ENCODE data around the gene CRAT. TPM values are rescaled to one million over a fixed set of nuclear protein-coding genes. Genes with fewer than 3 reads are reported as not detected.
A peak's percentile ranks its signal among the peaks of the same experiment; 100 is the strongest.

Gene CRAT
- total and polyA plus RNA-seq, 12 donors = 19.5 to 84.7 (median 72.1) TPM

DNA sequence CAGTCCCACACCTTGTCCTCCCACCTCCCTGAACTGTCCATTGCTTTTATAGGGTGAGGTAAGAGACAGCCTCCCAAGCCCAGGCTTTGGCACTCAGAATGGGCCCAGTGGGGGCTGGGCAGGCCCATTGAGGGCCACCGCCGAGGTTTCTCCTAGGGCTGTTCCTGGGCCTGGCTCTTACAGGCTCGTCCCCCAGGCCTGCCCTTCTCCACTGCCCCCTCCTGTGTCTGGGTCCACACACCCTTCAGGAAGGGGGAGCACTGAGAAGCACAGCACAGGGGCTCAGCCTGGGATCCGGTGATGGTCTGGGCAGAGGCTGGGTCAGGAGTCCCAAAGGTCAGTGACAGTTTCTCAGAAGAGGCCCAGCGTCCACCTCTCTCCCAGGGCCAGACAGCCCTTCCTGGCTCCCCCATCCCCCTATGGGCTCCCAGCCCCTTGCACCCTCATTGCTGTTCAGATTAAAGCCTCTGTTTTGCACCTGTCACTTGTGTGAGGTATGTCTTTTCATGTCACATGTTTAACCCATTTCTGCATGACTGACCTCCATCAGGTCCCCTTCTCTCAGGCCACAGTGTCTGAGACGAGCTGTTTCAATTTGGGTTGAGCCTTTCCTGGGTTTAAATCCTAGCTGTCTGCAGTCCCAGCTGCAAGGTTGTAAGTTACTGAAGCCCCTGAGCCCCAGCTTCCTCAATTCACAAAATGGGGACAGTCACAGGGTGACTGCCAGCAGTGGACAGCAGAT is 38.0 kb upstream of the CRAT start:
- WGBS, 2 donors = 65 to 68% methylated on average over 6 of the region's 6 CpGs
- intact Hi-C loops (cut with DNase I) = loop anchor here in 3 of 10 donors (2.0 to 10.0 kb wide), 3 partner anchors 16 to 346 kb away; no protein-coding TSS in a partner anchor
- H3K27me3 ChIP-seq = no peaks in the 10 kb centered on the region
- no peaks in the 10 kb centered on the region for H3K9me3 ChIP-seq
- ATAC-seq (no peak), DNase-seq (no peak)
- peak overlapping the region in 8 of 10 donors; percentile 100 for H3K27ac ChIP-seq
- H3K4me1 ChIP-seq = peaks cover 34 to 49% (median 47%) of the 10 kb centered on the region in 9 donors
- TF ChIP-seq, protein P1, sequence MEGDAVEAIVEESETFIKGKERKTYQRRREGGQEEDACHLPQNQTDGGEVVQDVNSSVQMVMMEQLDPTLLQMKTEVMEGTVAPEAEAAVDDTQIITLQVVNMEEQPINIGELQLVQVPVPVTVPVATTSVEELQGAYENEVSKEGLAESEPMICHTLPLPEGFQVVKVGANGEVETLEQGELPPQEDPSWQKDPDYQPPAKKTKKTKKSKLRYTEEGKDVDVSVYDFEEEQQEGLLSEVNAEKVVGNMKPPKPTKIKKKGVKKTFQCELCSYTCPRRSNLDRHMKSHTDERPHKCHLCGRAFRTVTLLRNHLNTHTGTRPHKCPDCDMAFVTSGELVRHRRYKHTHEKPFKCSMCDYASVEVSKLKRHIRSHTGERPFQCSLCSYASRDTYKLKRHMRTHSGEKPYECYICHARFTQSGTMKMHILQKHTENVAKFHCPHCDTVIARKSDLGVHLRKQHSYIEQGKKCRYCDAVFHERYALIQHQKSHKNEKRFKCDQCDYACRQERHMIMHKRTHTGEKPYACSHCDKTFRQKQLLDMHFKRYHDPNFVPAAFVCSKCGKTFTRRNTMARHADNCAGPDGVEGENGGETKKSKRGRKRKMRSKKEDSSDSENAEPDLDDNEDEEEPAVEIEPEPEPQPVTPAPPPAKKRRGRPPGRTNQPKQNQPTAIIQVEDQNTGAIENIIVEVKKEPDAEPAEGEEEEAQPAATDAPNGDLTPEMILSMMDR (IDR thresholded peaks at IDR 0.05) = no peak
- H3K36me3 ChIP-seq = peaks cover 0 to 72% (median 6%) of the 10 kb centered on the region in 9 donors
- H3K4me3 ChIP-seq = no peak overlapping the region

DNA sequence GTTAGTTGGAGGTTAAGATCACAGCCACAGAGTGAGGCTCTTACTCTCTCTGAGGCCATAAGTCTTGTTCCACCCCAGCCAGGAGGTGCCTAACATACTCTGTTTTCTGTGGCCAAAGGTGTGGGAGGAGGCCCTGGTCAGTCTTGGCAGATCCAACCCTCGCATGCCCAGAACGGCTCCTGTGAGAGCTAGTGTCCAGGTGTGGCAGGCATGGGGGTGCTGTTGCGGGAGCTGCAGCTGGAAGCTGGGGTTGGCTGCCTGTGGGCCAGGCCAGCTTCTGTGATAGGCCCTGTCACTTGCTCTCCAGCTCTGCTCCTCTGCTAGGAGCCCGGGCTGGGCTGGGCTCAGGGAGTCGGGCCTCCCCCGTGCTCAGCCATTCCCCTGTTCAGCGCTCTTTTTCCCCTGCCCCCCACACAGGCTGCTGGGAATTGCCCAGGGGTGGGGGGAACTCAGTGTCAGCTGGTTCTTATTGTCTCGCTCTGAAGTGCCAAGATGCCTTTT is 35.9 kb upstream of the CRAT start:
- intact Hi-C loops (cut with DNase I) = loop anchor here in 3 of 10 donors (10.0 kb wide), 2 partner anchors 268 to 348 kb away; no protein-coding TSS in a partner anchor

DNA sequence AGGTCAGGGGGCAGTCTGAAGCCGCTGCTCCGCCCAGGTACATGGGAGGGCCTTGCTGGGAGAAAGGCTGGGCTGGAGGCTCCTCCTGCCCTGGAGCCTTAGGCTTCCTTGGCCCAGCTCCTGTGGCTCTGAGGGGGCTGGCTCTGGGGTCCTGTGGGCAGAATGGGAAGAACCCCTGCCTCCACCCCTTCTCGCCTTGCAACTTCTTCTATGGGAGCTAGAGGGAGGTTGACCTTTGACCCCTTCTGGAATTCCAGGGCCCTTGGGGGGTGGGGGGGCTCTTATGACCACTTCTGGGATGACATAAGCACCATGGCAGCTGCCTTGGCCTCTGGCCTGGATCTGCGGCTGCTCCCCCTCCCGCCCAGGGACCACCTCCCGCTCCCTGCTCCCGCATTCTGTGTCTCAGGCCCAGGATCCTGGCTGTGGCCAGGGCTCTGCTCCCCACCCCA is 35.3 kb upstream of the CRAT start:
- Histone ChIP-seq H3K27ac (peak overlapping the region; percentile 65 to 100 (median 100)), H3K36me3 (peaks cover 0 to 64% (median 6%) of the 10 kb centered on the region in 9 donors), H3K9me3 (no peaks in the 10 kb centered on the region), H3K27me3 (no peaks in the 10 kb centered on the region), H3K4me3 (peak overlapping the region in 2 of 10 donors; percentile 6 to 15), H3K4me1 (peaks cover 57 to 77% (median 75%) of the 10 kb centered on the region in 9 donors)
- intact Hi-C loops (cut with DNase I) = loop anchor here in 4 of 10 donors (2.0 to 10.0 kb wide), 3 partner anchors 23 to 349 kb away; no protein-coding TSS in a partner anchor
- TF ChIP-seq, protein P1 (IDR thresholded peaks at IDR 0.05) = peak in 1 of 9 donors; percentile 8
- WGBS, 2 donors = 33 to 44% methylated on average over 7 of the region's 7 CpGs
- DNase-seq (peak; percentile 63 to 69), ATAC-seq (peak in 4 of 8 donors; percentile 3 to 15 (median 11))

More for the DNA sequence above, 35.9 kb upstream of the CRAT start:
- Histone ChIP-seq H3K4me1 (peaks cover 52 to 70% (median 69%) of the 10 kb centered on the region in 9 donors), H3K9me3 (no peaks in the 10 kb centered on the region), H3K4me3 (no peak overlapping the region), H3K36me3 (peaks cover 0 to 71% (median 6%) of the 10 kb centered on the region in 9 donors), H3K27me3 (no peaks in the 10 kb centered on the region), H3K27ac (peak overlapping the region; percentile 65 to 100 (median 100))
- ATAC-seq (peak in 3 of 8 donors; percentile 2 to 15 (median 14)), DNase-seq (no peak)
- WGBS, 2 donors = 27 to 32% methylated on average over 7 to 8 of the region's 8 CpGs
- TF ChIP-seq, protein P1 (IDR thresholded peaks at IDR 0.05) = no peak

DNA sequence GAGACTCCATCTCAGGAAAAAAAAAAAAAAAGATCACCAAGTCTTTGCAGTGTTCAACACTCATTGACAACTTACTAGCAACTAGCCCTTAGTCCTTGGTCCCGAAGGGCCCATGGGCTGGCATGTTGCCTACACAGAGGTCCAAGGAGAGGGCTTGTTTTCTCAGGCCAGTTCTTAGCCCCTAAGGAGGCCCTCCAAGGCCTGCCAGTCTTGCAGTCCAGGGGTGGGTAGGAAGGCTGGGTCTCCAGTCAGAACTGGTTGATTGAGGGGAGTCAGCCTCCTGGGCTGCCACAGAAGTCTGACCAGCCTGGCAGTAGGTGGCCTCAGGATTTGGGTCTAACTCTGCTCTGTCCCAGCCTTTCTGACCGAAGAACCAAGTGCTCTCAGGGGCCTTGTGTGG is 34.7 kb upstream of the CRAT start:
- TF ChIP-seq, protein P1 (IDR thresholded peaks at IDR 0.05) = no peak
- Histone ChIP-seq H3K4me3 (peak overlapping the region in 1 of 10 donors; percentile 6), H3K9me3 (no peaks in the 10 kb centered on the region), H3K4me1 (peaks cover 59 to 82% (median 80%) of the 10 kb centered on the region in 9 donors), H3K36me3 (peaks cover 0 to 61% (median 6%) of the 10 kb centered on the region in 9 donors), H3K27ac (peak overlapping the region; percentile 65 to 100 (median 100)), H3K27me3 (no peaks in the 10 kb centered on the region)
- ATAC-seq = no peak
- intact Hi-C loops (cut with DNase I) = loop anchor here in 4 of 10 donors (2.0 to 10.0 kb wide), 3 partner anchors 23 to 349 kb away; no protein-coding TSS in a partner anchor
- DNase-seq = no peak
- WGBS, 2 donors = 36 to 47% methylated on average over 2 of the region's 2 CpGs
